Measurements from ENCODE around the gene CPNE6. TPM values are rescaled to one million over a fixed set of nuclear protein-coding genes. Genes with fewer than 3 reads are reported as not detected.

The CPNE6 gene
- total and polyA plus RNA-seq, 4 donors, result 0.05 to 0.17 TPM; not detected in 2

GRCh38 chr14:24100197-24100981, 29.0 kb downstream of the CPNE6 start:
- H3K9me3 ChIP-seq (ENCODE audit: control insufficient read depth in 4 of 4, low read length in 3 of 4), result no peaks in the 10 kb centered on the region
- peaks cover 6 to 86% (median 64%) of the 10 kb centered on the region in 4 donors for H3K4me1 ChIP-seq (ENCODE audit: control insufficient read depth in 4 of 4, insufficient read depth in 4 of 4, low read length in 3 of 4)
- H3K27me3 ChIP-seq (ENCODE audit: control insufficient read depth in 4 of 4, insufficient read depth in 4 of 4, low read length in 3 of 4), result no peaks in the 10 kb centered on the region
- no peak overlapping the region for H3K4me3 ChIP-seq (ENCODE audit: low read depth in 1 of 3, low read length in 3 of 3)
- no peak for DNase-seq (ENCODE audit: low spot score)
- H3K27ac ChIP-seq (ENCODE audit: low read depth in 1 of 2, low read length in 2 of 2), result peak overlapping the region in 1 of 2 donors; percentile 5
- WGBS, result 61% methylated on average over 4 of the region's 4 CpGs
- TF ChIP-seq HNF4G (IDR thresholded peaks at IDR 0.05) (no peak), ATF3 (IDR thresholded peaks at IDR 0.05) (no peak)
- no peak overlapping the region for H3K9ac ChIP-seq (ENCODE audit: low read depth in 1 of 2, low read length in 2 of 2)
- peaks cover 13 to 38% (median 25%) of the 10 kb centered on the region in 4 donors for H3K36me3 ChIP-seq (ENCODE audit: control insufficient read depth in 4 of 4, insufficient read depth in 3 of 4, low read depth in 1 of 4, low read length in 3 of 4)

GRCh38 chr14:24100982-24101494, 29.7 kb downstream of the CPNE6 start:
- H3K27ac ChIP-seq (ENCODE audit: low read depth in 1 of 2, low read length in 2 of 2), result no peak overlapping the region
- peaks cover 6 to 87% (median 68%) of the 10 kb centered on the region in 4 donors for H3K4me1 ChIP-seq (ENCODE audit: control insufficient read depth in 4 of 4, insufficient read depth in 4 of 4, low read length in 3 of 4)
- no peak for TF ChIP-seq GABPA (IDR thresholded peaks at IDR 0.05 in 1 of 2, conservative IDR thresholded peaks at IDR 0.05 in 1 of 2)
- no peak for TF ChIP-seq HNF4A (conservative IDR thresholded peaks at IDR 0.05)
- no peak for TF ChIP-seq TAF1 (conservative IDR thresholded peaks at IDR 0.05)
- no peak for TF ChIP-seq CTCF (IDR thresholded peaks at IDR 0.05; ENCODE audit: low read depth, low read length, missing input control)
- TF ChIP-seq MAX (IDR thresholded peaks at IDR 0.05), result no peak
- TF ChIP-seq YY1 (IDR thresholded peaks at IDR 0.05), result no peak
- no peak for TF ChIP-seq EGR1 (IDR thresholded peaks at IDR 0.05; ENCODE audit: low read depth in 2 of 2)
- TF ChIP-seq ZBTB33 (IDR thresholded peaks at IDR 0.05), result no peak
- TF ChIP-seq FOXA2 (IDR thresholded peaks at IDR 0.05), result no peak
- no peak for TF ChIP-seq JUND (IDR thresholded peaks at IDR 0.05)
- no peak for TF ChIP-seq RAD21 (IDR thresholded peaks at IDR 0.05)
- TF ChIP-seq NR2F2 (IDR thresholded peaks at IDR 0.05), result no peak
- TF ChIP-seq REST (IDR thresholded peaks at IDR 0.05), result no peak
- no peak for TF ChIP-seq ATF3 (IDR thresholded peaks at IDR 0.05)
- TF ChIP-seq RXRA (IDR thresholded peaks at IDR 0.05), result no peak
- TF ChIP-seq HNF4G (IDR thresholded peaks at IDR 0.05), result no peak
- no peak for TF ChIP-seq FOXA1 (IDR thresholded peaks at IDR 0.05)
- no peak for TF ChIP-seq SP1 (IDR thresholded peaks at IDR 0.05)
- DNase-seq (ENCODE audit: low spot score), result no peak
- no peak overlapping the region for H3K9ac ChIP-seq (ENCODE audit: low read depth in 1 of 2, low read length in 2 of 2)
- peaks cover 13 to 38% (median 25%) of the 10 kb centered on the region in 4 donors for H3K36me3 ChIP-seq (ENCODE audit: control insufficient read depth in 4 of 4, insufficient read depth in 3 of 4, low read depth in 1 of 4, low read length in 3 of 4)
- H3K27me3 ChIP-seq (ENCODE audit: control insufficient read depth in 4 of 4, insufficient read depth in 4 of 4, low read length in 3 of 4), result no peaks in the 10 kb centered on the region
- no peaks in the 10 kb centered on the region for H3K9me3 ChIP-seq (ENCODE audit: control insufficient read depth in 4 of 4, low read length in 3 of 4)
- WGBS, result 88% methylated on average over 3 of the region's 3 CpGs
- H3K4me3 ChIP-seq (ENCODE audit: low read depth in 1 of 3, low read length in 3 of 3), result no peak overlapping the region
